Right ventricle myocardium superior (tissue), 1 donor: ENCODE measurements around the gene GAB3. TPM values are rescaled to one million over a fixed set of nuclear protein-coding genes. Genes with fewer than 3 reads are reported as not detected.
A peak's percentile ranks its signal among the peaks of the same experiment; 100 is the strongest.

ENCODE experiments used
- ATAC-seq: fragments of 200-7000 bp; cut with Tn5 transposase; one replicate; pipeline ENCODE4 v1.9.1; 2020; ENCODE audit warnings: mild to moderate bottlenecking; ENCODE audit not compliant: poor library complexity
- DNase-seq: peaks from one replicate; pipeline ENCODE4 v3.0.0-alpha.2; 2020
- intact Hi-C: fragments of 100-400 bp; cut with DNase I; formaldehyde crosslinking; loops from one replicate; pipeline ENCODE4 v1.11.2; 2022
- total RNA-seq: library from RNA; stranded (reverse); fragmentation: NEBNext Ultra II Directional; extraction: Animal tissue kit (Norgen Biotek cat#: 25700); gene quantifications from one replicate; pipeline ENCODE4 v1.2.1, GENCODE V29; 2021
- donor health status: DM: no; HTN: yes; CAD: no; lungs with severe emphysema.

Gene GAB3
- total RNA-seq, 1 donor from 2014 or later = 11.9 TPM

GRCh38 chrX:154728431-154729190, 22.3 kb downstream of the GAB3 start:
- ATAC-seq = no peak
- intact Hi-C loops = no loop called here
- no peak for DNase-seq

GRCh38 chrX:154727871-154728270, 23.0 kb downstream of the GAB3 start:
- intact Hi-C loops = no loop called here
- ATAC-seq (peak; percentile 32), DNase-seq (peak; percentile 63)

GRCh38 chrX:154727418-154727817, 23.5 kb downstream of the GAB3 start:
- DNase-seq = no peak
- ATAC-seq = no peak
- intact Hi-C loops = no loop called here

GRCh38 chrX:154724993-154725756, 25.7 kb downstream of the GAB3 start:
- ATAC-seq (no peak), DNase-seq (no peak)
- intact Hi-C loops = no loop called here

- DNase-seq = no peak
- ATAC-seq = no peak
- intact Hi-C loops = no loop called here
Measured at GRCh38 chrX:154721155-154721554, 29.7 kb downstream of the GAB3 start.

GRCh38 chrX:154720067-154720466, 30.8 kb downstream of the GAB3 start:
- intact Hi-C loops = no loop called here

GRCh38 chrX:154719132-154719675, 31.7 kb downstream of the GAB3 start:
- ATAC-seq = peak; percentile 36
- intact Hi-C loops = no loop called here
- no peak for DNase-seq

More at GRCh38 chrX:154720067-154720466, 30.8 kb downstream of the GAB3 start:
- DNase-seq = no peak
- ATAC-seq = no peak

GRCh38 chrX:154718616-154719015, 32.3 kb downstream of the GAB3 start:
- intact Hi-C loops = no loop called here
- ATAC-seq (no peak), DNase-seq (no peak)

- ATAC-seq = no peak
- no peak for DNase-seq
- intact Hi-C loops = no loop called here
Measured at GRCh38 chrX:154717824-154718223, 33.1 kb downstream of the GAB3 start.

- no peak for ATAC-seq
- DNase-seq = no peak
- intact Hi-C loops = no loop called here
Measured at GRCh38 chrX:154715825-154716224, 35.1 kb downstream of the GAB3 start.

GRCh38 chrX:154714925-154715324, 36.0 kb downstream of the GAB3 start:
- ATAC-seq (peak; percentile 79), DNase-seq (no peak)
- intact Hi-C loops = no loop called here

GRCh38 chrX:154712781-154713740, 37.8 kb downstream of the GAB3 start:
- DNase-seq (no peak), ATAC-seq (no peak)
- intact Hi-C loops = no loop called here

GRCh38 chrX:154711264-154711663, 39.6 kb downstream of the GAB3 start:
- intact Hi-C loops = no loop called here
- no peak for DNase-seq
- no peak for ATAC-seq

- DNase-seq (no peak), ATAC-seq (no peak)
- intact Hi-C loops = no loop called here
Measured at GRCh38 chrX:154710309-154710708, 40.6 kb downstream of the GAB3 start.

GRCh38 chrX:154698630-154699248, 52.1 kb downstream of the GAB3 start:
- ATAC-seq (peak; percentile 85), DNase-seq (no peak)
- intact Hi-C loops = no loop called here

GRCh38 chrX:154696676-154697045, 54.2 kb downstream of the GAB3 start:
- DNase-seq (no peak), ATAC-seq (no peak)
- intact Hi-C loops = no loop called here

- intact Hi-C loops = no loop called here
- DNase-seq (no peak), ATAC-seq (peak; percentile 38)
Measured at GRCh38 chrX:154695911-154696675, 54.8 kb downstream of the GAB3 start.

GRCh38 chrX:154693394-154693793, 57.5 kb downstream of the GAB3 start:
- DNase-seq (no peak), ATAC-seq (no peak)
- intact Hi-C loops = no loop called here
